Heart right ventricle (tissue), 16 donors: Measurements from ENCODE around the gene MESD. TPM values are rescaled to one million over a fixed set of nuclear protein-coding genes. Genes with fewer than 3 reads are reported as not detected.

ENCODE experiments used
- ATAC-seq, 8 donors: fragments of 200-7000 bp; cut with Tn5 transposase; one replicate each; pipeline ENCODE4 v1.9.1; 2020; ENCODE audit warnings: mild to moderate bottlenecking in 8 of 8, moderate library complexity in 8 of 8, moderate number of reproducible peaks in 1 of 8
- DNase-seq, 2 donors: peaks; one replicate each; pipeline ENCODE4 v3.0.0-alpha.2; 2020
- H3K27ac ChIP-seq, 10 donors: fragments of 200-600 bp; sonication (generic) in 2 of 10; one replicate each; pipeline versions ENCODE4 v1.5.0 to v1.8.0; 2020 to 2022; ENCODE audit warnings: mild to moderate bottlenecking in 3 of 10
- H3K27me3 ChIP-seq, 7 donors: fragments of 200-600 bp; one replicate each; pipeline ENCODE4 v1.8.0; 2021 to 2022; ENCODE audit warnings: mild to moderate bottlenecking in 2 of 7
- H3K36me3 ChIP-seq, 9 donors: fragments of 200-600 bp; sonication (generic) in 1 of 9; one replicate each; pipeline versions ENCODE4 v1.5.0 to v1.8.0; 2020 to 2022; ENCODE audit warnings: mild to moderate bottlenecking in 2 of 9
- H3K4me1 ChIP-seq, 9 donors: fragments of 200-600 bp; sonication (generic) in 1 of 9; one replicate each; pipeline versions ENCODE4 v1.5.0 to v1.8.0; 2020 to 2022; ENCODE audit warnings: mild to moderate bottlenecking in 4 of 9
- H3K4me3 ChIP-seq, 10 donors: fragments of 200-600 bp; sonication (generic) in 2 of 10; one replicate each; pipeline versions ENCODE4 v1.5.0 to v1.8.0; 2020 to 2022; ENCODE audit warnings: mild to moderate bottlenecking in 7 of 10, moderate library complexity in 2 of 10
- H3K9me3 ChIP-seq, 11 donors: fragments of 200-600 bp in 10 of 11; sonication (generic) in 2 of 11; one replicate each; pipeline versions ENCODE4 v1.5.0 to v1.8.0; 2013 to 2022; ENCODE audit warnings: mild to moderate bottlenecking in 2 of 11, control low read depth in 1 of 11, moderate library complexity in 1 of 11
- CTCF ChIP-seq, 9 donors: fragments of 200-600 bp; sonication (generic) in 2 of 9; IDR thresholded peaks; one replicate each; pipeline versions ENCODE4 v1.5.0 to v1.8.0; 2021 to 2022; ENCODE audit warnings: antibody characterized with exemption in 9 of 9, mild to moderate bottlenecking in 5 of 9, moderate library complexity in 1 of 9
- WGBS, 2 donors: extraction: QIAGEN DNeasy Blood & Tissue Kit; methylation state at CpG; one replicate each; pipeline ENCODE4 v1.1.7; 2013; ENCODE audit warnings: inconsistent platforms in 1 of 2; 5-methylcytosine and 5-hydroxymethylcytosine counted together
- intact Hi-C, 10 donors: fragments of 100-400 bp; cut with DNase I; formaldehyde crosslinking; loops; one replicate each; pipeline versions ENCODE4 v1.11.1 to v1.14.2; 2022
- polyA plus RNA-seq, 2 donors: library from polyadenylated mRNA; stranded (reverse); fragments of 200-250 nt; gene quantifications; one replicate each; pipeline ENCODE4 v1.2.3, GENCODE V29; 2013
- total RNA-seq, 10 donors: library from RNA; stranded (reverse); fragmentation: NEBNext Ultra II Directional in 3 of 10; extraction: Animal tissue kit (Norgen Biotek cat#: 25700) in 3 of 10; gene quantifications; one replicate each; pipeline versions ENCODE4 v1.2.1 to v1.2.4, GENCODE V29; 2021 to 2023
- donor health status: Arrhythmogenic right ventricular cardiomyopathy.
- donor health status: ischemic (EF 13 %, LVEDD 7.1; RV severe dilation, severe dysfunction).
- donor health status: healthy with polysubstance abuse.
- donor health status: DM: no; HTN: yes; CAD: no.
- donor health status: DM: no; HTN: no; CAD: no.
- donor health status: ischemic (EF 25% LVEDD 6.9; RV normal size, moderate dysfunction).
- donor health status: ischemic (EF 25% LVEDD 5.7; RV mildly dilated, moderate dysfunction).
- donor health status: healthy.
- donor health status: DM: yes; HTN: yes; CAD: no.
- donor health status: Ischemic cardiomyopathy.
- donor health status: ischemic (EF 35%, LVEDD 5.7; RV mildly dilated, moderate dysfunction).
- donor health status: nonischemic (EF 11% LVEDD 7.7; RV severe dilation, severe dysfunction).
- donor health status: DM: yes; HTN: yes; CAD: no.
- donor health status: PGD.
- donor health status: ischemic (EF 29% LVEDD 5.4; RV normal size, mild dysfunction).
- donor health status: nonischemic (EF 23%, LVEDD 6.1; RV moderate dilation, normal function).

Gene MESD
- total and polyA plus RNA-seq, 12 donors = 11.1 to 17.6 (median 14.7) TPM

- intact Hi-C loops = no loop called here
- H3K27me3 ChIP-seq = no peaks in the 10 kb centered on the region
- ATAC-seq (no peak), DNase-seq (no peak)
- no peaks in the 10 kb centered on the region for H3K9me3 ChIP-seq
- peaks cover 0 to 71% (median 62%) of the 10 kb centered on the region in 9 donors for H3K4me1 ChIP-seq
- no peak for TF ChIP-seq CTCF (IDR thresholded peaks at IDR 0.05)
- no peak overlapping the region for H3K4me3 ChIP-seq
- 96 to 100% methylated on average over 1 of the region's 1 CpG for WGBS, 2 donors
- peaks cover 0 to 14% (median 3%) of the 10 kb centered on the region in 9 donors for H3K36me3 ChIP-seq
- peak overlapping the region in 1 of 10 donors; percentile 60 for H3K27ac ChIP-seq
Observed at GRCh38 chr15:80986487-80986886, 3.1 kb downstream of the MESD start.

DNA sequence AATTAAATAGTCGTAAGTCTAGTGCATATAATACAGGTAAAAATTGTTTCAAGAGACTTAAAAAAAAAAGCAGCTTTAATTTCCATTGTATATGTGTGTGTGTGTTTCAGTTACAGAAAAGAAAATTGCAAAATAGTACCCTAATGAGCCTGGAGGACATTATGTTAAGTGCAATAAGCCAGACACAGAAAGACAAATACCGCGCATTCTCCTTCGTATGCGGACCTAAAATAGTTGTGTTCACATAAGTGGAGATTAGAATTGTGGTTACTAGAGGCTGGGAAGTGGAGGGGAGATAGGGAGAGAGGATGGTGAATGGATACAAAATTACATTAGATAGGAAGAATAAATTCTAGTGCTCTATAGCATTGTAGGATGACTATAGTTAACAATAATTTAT is 3.6 kb downstream of the MESD start:
- H3K27ac ChIP-seq = peak overlapping the region in 2 of 10 donors; percentile 60 to 79
- no peaks in the 10 kb centered on the region for H3K9me3 ChIP-seq
- 50 to 67% methylated on average over 5 of the region's 5 CpGs for WGBS, 2 donors
- TF ChIP-seq CTCF (IDR thresholded peaks at IDR 0.05) = no peak
- H3K27me3 ChIP-seq = no peaks in the 10 kb centered on the region
- DNase-seq (no peak), ATAC-seq (no peak)
- H3K36me3 ChIP-seq = peaks cover 0 to 19% (median 8%) of the 10 kb centered on the region in 9 donors
- intact Hi-C loops = no loop called here
- H3K4me3 ChIP-seq = no peak overlapping the region
- H3K4me1 ChIP-seq = peaks cover 0 to 66% (median 57%) of the 10 kb centered on the region in 9 donors

- intact Hi-C loops = loop anchor here in 1 of 10 donors (5.0 kb wide), 1 partner anchor 287 kb away; no protein-coding TSS in a partner anchor
- 64 to 65% methylated on average over 9 of the region's 9 CpGs for WGBS, 2 donors
- no peak for DNase-seq
- no peaks in the 10 kb centered on the region for H3K27me3 ChIP-seq
- H3K9me3 ChIP-seq = no peaks in the 10 kb centered on the region
- H3K4me1 ChIP-seq = peaks cover 0 to 59% (median 48%) of the 10 kb centered on the region in 9 donors
- H3K4me3 ChIP-seq = peak overlapping the region in 1 of 10 donors; percentile 10
- peaks cover 0 to 30% (median 9%) of the 10 kb centered on the region in 9 donors for H3K36me3 ChIP-seq
- ATAC-seq = no peak
- TF ChIP-seq CTCF (IDR thresholded peaks at IDR 0.05) = no peak
- peak overlapping the region in 8 of 10 donors; percentile 8 to 79 (median 36) for H3K27ac ChIP-seq
Observed at GRCh38 chr15:80984856-80985255, 4.8 kb downstream of the MESD start.

DNA sequence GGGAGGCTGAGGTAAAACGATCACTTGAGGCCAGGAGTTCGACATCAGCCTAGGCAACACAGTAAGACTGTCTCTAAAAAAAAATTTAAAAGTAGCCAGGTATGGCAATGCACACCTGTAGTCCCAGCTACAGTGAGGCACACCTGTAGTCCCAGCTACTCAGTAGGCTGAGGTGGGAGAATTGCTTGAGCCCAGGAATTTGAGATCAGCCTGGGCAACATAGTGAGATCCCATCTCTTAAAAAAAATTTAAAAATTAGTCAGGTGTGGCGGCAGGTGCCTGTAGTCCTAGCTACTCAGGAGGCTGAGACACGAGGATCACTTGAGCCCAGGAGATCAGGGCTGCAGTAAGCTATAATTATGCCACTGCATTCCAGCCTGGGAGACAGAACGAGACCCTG is 6.8 kb downstream of the MESD start:
- Histone ChIP-seq H3K4me3 (no peak overlapping the region), H3K27ac (no peak overlapping the region), H3K27me3 (no peaks in the 10 kb centered on the region), H3K9me3 (no peaks in the 10 kb centered on the region), H3K4me1 (peaks cover 0 to 63% (median 46%) of the 10 kb centered on the region in 9 donors), H3K36me3 (peaks cover 0 to 50% (median 24%) of the 10 kb centered on the region in 9 donors)
- no peak for TF ChIP-seq CTCF (IDR thresholded peaks at IDR 0.05)
- ATAC-seq (no peak), DNase-seq (no peak)
- 81 to 95% methylated on average over 5 of the region's 5 CpGs for WGBS, 2 donors
- intact Hi-C loops = loop anchor here in 1 of 10 donors (5.0 kb wide), 1 partner anchor 289 kb away; no protein-coding TSS in a partner anchor
